Epithelial cell of umbilical artery (primary cell): ENCODE measurements around the gene PPM1F. TPM values are rescaled to one million over a fixed set of nuclear protein-coding genes. Genes with fewer than 3 reads are reported as not detected.

Experiments
- total RNA-seq: library from RNA; depleted of rRNA; stranded (reverse); fragments of >200 nt; gene quantifications from 2 replicates; pipeline ENCODE4 v1.2.3, GENCODE V29; 2014

PPM1F gene, protein sequence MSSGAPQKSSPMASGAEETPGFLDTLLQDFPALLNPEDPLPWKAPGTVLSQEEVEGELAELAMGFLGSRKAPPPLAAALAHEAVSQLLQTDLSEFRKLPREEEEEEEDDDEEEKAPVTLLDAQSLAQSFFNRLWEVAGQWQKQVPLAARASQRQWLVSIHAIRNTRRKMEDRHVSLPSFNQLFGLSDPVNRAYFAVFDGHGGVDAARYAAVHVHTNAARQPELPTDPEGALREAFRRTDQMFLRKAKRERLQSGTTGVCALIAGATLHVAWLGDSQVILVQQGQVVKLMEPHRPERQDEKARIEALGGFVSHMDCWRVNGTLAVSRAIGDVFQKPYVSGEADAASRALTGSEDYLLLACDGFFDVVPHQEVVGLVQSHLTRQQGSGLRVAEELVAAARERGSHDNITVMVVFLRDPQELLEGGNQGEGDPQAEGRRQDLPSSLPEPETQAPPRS
- total RNA-seq = 74.4 and 112 TPM in 2 replicates

GRCh38 chr22:21952586-21953571 lies at the start of gene PPM1F:
Gene PPM1F (minus strand): TSS chr22:21952848. CDS start chr22:21946048, 6,800 bp downstream.

GRCh38 chr22:21982338-21982965 lies 29.8 kb upstream of the PPM1F start, which contains the start of gene TOP3B:
Gene TOP3B (minus strand): TSS chr22:21982787. CDS start chr22:21975709, 7,078 bp downstream.

Other genes starting within 250 kb of the PPM1F start
- gene YPEL1, start 217.1 kb downstream of the PPM1F start, total RNA-seq = 2.0 and 3.2 TPM in 2 replicates
- 38.0 and 64.7 TPM in 2 replicates for gene MAPK1, start 85.2 kb downstream of the PPM1F start, total RNA-seq
- gene TOP3B, start 29.9 kb upstream of the PPM1F start, total RNA-seq = 21.1 and 28.9 TPM in 2 replicates